Raji (cell line): Measurements from ENCODE around the gene TIMM10.

Experiments
- POLR2A ChIP-seq: IDR thresholded peaks from 2 replicates; pipeline ENCODE4 v1.6.1; 2011; ENCODE audit warnings: low read depth, low read length, control low read depth; ENCODE audit not compliant: insufficient read depth

Gene TIMM10

GRCh38 chr11:57485217-57485990 lies 45.1 kb downstream of the TIMM10 start:
- TF ChIP-seq POLR2A, result no peak

- no peak for TF ChIP-seq POLR2A
These were observed 46.3 kb downstream of the TIMM10 start for GRCh38 chr11:57484141-57484710.

- TF ChIP-seq POLR2A, result no peak
These were observed 47.0 kb downstream of the TIMM10 start for GRCh38 chr11:57483562-57483918.

GRCh38 chr11:57482782-57483561 lies 47.6 kb downstream of the TIMM10 start:
- no peak for TF ChIP-seq POLR2A

GRCh38 chr11:57481915-57482781 lies 48.4 kb downstream of the TIMM10 start:
- no peak for TF ChIP-seq POLR2A

GRCh38 chr11:57481315-57481714 lies 49.2 kb downstream of the TIMM10 start:
- TF ChIP-seq POLR2A, result no peak

GRCh38 chr11:57480409-57481137 lies 50.0 kb downstream of the TIMM10 start:
- TF ChIP-seq POLR2A, result no peak

GRCh38 chr11:57479911-57480310 lies 50.6 kb downstream of the TIMM10 start:
- no peak for TF ChIP-seq POLR2A

- TF ChIP-seq POLR2A, result no peak
These were observed 51.4 kb downstream of the TIMM10 start for GRCh38 chr11:57479021-57479663.
